Ishikawa (cell line): Measurements from ENCODE around the gene ATP13A1.

Source experiments
- CEBPB ChIP-seq: IDR thresholded peaks from 2 replicates; pipeline ENCODE4 v1.6.1; 2012
- CREB1 ChIP-seq: IDR thresholded peaks from 2 replicates; pipeline ENCODE4 v1.6.1; 2012; ENCODE audit warnings: low read depth
- EGR1 ChIP-seq: IDR thresholded peaks from 2 replicates; pipeline ENCODE4 v1.6.1; 2012
- EP300 ChIP-seq: IDR thresholded peaks from 2 replicates; pipeline ENCODE4 v1.6.1; 2012; ENCODE audit warnings: borderline replicate concordance
- FOXM1 ChIP-seq: IDR thresholded peaks from 2 replicates; pipeline ENCODE4 v1.6.1; 2012; ENCODE audit warnings: low read depth, borderline replicate concordance
- NFIC ChIP-seq: IDR thresholded peaks from 2 replicates; pipeline ENCODE4 v1.6.1; 2012
- RAD21 ChIP-seq: IDR thresholded peaks from 2 replicates; pipeline ENCODE4 v1.6.1; 2012; ENCODE audit warnings: low read depth
- TAF1 ChIP-seq: IDR thresholded peaks from 2 replicates; pipeline ENCODE4 v1.6.1; 2012; ENCODE audit warnings: low read depth, mild to moderate bottlenecking
- TCF12 ChIP-seq: IDR thresholded peaks from 2 replicates; pipeline ENCODE4 v1.6.1; 2012; ENCODE audit warnings: low read depth
- TEAD4 ChIP-seq: IDR thresholded peaks from 2 replicates; pipeline ENCODE4 v1.6.1; 2012
- YY1 ChIP-seq: IDR thresholded peaks from 2 replicates; pipeline ENCODE4 v1.6.1; 2012; ENCODE audit warnings: low read depth
- ZBTB7A ChIP-seq: IDR thresholded peaks from 2 replicates; pipeline ENCODE4 v1.6.1; 2012; ENCODE audit warnings: low read depth
- TF ChIP-seq, protein P1 (sequence below): IDR thresholded peaks from 2 replicates; pipeline ENCODE4 v1.6.1; 2012
- TF ChIP-seq, protein P2 (sequence below): IDR thresholded peaks from 2 replicates; pipeline ENCODE4 v1.6.1; 2012
- TF ChIP-seq, protein P3 (sequence below): IDR thresholded peaks from 2 replicates; pipeline ENCODE4 v1.6.1; 2012; ENCODE audit warnings: low read depth, mild to moderate bottlenecking

Gene ATP13A1

DNA sequence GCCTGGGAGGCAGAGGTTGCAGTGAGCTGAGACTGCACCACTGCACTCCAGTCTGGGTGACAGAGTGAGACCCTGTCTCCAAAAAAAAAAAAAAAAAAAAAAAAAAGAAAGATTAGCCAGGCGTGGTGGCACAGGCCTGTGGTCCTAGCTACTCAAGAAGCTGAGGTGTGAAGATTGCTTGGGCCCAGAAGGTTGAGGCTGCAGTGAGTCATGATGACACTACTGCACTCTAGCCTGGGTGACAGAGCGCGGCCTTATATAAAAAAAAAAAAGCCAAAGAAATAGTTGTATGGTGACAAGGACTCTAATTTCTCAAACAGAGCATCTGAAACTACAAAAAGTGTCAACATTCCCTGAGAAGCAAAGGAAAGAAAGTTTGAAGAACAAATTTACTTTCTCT lies 48.4 kb downstream of the ATP13A1 start:
- no peak for TF ChIP-seq TCF12
- TF ChIP-seq CREB1: no peak
- no peak for TF ChIP-seq EP300
- no peak for TF ChIP-seq CEBPB

DNA sequence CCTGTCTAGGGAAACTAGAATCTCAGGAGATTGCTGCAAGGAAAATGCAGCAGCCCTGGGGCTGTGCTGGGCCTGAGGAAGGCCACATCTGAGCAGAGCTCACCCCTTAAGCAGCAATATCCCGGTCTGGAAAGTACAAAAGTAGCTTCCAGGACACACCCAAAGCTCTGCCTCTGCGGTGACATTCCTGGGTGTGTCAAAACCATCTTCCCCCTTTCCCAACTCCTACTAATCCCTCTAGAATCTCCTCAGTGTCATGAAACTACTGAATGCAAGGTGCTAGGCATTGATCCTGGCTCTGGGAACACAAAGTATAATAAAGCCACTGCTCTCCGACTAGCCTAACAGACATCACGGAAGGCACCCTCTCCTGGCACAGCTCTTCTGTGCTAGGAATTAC lies 50.0 kb downstream of the ATP13A1 start:
- TF ChIP-seq TEAD4 (no peak), EGR1 (no peak), ZBTB7A (no peak), RAD21 (no peak), FOXM1 (no peak), EP300 (no peak), YY1 (no peak)
- TF ChIP-seq, protein P1, sequence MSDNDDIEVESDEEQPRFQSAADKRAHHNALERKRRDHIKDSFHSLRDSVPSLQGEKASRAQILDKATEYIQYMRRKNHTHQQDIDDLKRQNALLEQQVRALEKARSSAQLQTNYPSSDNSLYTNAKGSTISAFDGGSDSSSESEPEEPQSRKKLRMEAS: no peak
- TF ChIP-seq, protein P2, sequence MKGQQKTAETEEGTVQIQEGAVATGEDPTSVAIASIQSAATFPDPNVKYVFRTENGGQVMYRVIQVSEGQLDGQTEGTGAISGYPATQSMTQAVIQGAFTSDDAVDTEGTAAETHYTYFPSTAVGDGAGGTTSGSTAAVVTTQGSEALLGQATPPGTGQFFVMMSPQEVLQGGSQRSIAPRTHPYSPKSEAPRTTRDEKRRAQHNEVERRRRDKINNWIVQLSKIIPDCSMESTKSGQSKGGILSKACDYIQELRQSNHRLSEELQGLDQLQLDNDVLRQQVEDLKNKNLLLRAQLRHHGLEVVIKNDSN: no peak

DNA sequence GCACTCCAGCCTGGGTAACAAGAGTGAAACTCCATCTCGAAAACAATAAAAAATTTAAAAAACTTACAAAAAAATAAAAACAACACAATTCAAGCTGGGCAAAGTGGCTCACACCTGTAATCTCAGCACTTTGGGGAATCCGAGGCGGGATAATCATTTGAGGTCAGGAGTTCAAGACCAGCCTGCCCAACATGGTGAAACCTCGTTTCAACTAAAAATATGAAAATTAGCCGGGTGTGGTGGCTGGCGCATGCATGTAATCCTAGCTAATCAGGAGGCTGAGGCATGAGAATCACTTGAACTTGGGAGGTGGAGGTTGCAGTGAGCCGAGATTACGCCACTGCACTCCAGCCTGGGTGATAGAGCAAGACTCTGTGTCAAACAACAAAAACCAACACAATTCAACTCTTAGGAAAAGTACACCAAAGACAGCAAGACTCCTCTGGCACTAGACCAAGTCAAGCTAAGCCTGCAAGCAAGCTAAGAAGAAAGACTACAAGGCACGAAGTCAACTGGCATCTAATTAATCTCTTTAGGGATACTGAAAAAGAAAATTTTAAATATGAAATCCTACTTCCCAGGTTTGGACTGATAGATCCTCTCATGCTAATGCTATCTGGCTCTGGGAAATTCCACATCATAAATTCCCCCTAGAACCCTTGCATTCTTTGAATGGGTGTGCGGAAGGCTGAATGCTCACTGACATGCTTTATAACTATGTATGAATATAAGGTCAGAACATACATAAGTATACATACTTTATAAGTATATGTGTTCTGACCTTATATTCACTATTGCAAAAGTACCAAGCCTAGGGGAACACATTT lies 52.9 kb downstream of the ATP13A1 start:
- no peak for TF ChIP-seq CEBPB
- TF ChIP-seq TCF12: no peak
- no peak for TF ChIP-seq CREB1
- no peak for TF ChIP-seq FOXM1
- no peak for TF ChIP-seq ZBTB7A
- TF ChIP-seq TAF1: no peak
- TF ChIP-seq, protein P3, sequence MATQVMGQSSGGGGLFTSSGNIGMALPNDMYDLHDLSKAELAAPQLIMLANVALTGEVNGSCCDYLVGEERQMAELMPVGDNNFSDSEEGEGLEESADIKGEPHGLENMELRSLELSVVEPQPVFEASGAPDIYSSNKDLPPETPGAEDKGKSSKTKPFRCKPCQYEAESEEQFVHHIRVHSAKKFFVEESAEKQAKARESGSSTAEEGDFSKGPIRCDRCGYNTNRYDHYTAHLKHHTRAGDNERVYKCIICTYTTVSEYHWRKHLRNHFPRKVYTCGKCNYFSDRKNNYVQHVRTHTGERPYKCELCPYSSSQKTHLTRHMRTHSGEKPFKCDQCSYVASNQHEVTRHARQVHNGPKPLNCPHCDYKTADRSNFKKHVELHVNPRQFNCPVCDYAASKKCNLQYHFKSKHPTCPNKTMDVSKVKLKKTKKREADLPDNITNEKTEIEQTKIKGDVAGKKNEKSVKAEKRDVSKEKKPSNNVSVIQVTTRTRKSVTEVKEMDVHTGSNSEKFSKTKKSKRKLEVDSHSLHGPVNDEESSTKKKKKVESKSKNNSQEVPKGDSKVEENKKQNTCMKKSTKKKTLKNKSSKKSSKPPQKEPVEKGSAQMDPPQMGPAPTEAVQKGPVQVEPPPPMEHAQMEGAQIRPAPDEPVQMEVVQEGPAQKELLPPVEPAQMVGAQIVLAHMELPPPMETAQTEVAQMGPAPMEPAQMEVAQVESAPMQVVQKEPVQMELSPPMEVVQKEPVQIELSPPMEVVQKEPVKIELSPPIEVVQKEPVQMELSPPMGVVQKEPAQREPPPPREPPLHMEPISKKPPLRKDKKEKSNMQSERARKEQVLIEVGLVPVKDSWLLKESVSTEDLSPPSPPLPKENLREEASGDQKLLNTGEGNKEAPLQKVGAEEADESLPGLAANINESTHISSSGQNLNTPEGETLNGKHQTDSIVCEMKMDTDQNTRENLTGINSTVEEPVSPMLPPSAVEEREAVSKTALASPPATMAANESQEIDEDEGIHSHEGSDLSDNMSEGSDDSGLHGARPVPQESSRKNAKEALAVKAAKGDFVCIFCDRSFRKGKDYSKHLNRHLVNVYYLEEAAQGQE: no peak
- TF ChIP-seq, protein P2: no peak
- TF ChIP-seq RAD21: no peak
- TF ChIP-seq, protein P1: no peak
- TF ChIP-seq EGR1: no peak
- no peak for TF ChIP-seq EP300

DNA sequence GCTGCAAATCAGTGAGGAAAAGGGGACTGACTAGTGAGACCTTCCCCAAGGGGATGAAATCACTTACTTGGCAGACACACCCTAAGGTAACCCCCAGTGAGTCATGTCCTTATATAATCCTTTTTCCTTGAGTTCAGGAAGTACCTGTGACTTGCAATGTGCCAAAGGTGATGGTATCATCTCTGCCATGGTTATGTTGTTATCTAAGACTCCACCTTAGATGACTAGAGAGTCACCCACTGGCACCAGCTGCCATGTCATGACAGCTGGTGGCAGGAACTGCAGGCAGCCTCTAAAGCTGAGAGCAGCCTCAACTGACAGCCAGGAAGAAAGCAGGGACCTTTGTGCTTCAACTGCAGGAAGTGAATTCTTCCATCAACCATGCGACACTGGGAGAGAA lies 57.5 kb downstream of the ATP13A1 start:
- TF ChIP-seq CREB1: no peak
- TF ChIP-seq TCF12: no peak
- no peak for TF ChIP-seq ZBTB7A
- TF ChIP-seq NFIC: no peak
- no peak for TF ChIP-seq EP300
- TF ChIP-seq, protein P1: 0 out of 2 replicates have a peak, but pooled peaks have one; percentile 25

DNA sequence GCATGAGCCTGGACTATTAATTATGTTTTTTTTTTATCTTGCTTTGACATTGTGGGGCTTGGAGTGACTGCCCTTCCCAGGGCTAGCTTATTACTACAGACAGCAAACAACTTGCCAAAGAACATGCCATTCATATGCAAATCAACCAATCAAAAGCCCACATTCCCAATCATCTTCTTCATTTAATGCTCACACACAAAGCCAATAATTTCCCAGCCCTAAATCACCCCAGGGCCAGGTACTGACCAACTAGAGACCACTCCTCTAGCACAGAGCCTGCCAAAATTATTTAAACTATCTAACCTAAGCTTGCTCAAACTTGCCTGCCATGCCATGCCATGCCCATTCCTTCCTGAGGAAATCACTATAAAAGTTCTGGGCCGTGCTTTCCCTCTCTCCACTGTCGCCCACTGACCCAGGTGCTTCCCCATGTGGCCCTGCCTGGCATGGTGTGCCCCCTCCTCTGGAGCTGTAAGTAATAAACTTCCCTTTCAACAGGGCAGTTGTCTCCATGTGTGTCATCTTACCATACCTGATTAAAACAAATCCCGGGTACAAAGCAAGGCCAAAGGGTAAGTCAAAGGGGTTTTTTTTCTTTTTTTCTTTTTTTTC lies 60.7 kb downstream of the ATP13A1 start:
- TF ChIP-seq TEAD4 (no peak), NFIC (no peak)
- TF ChIP-seq, protein P1: no peak

DNA sequence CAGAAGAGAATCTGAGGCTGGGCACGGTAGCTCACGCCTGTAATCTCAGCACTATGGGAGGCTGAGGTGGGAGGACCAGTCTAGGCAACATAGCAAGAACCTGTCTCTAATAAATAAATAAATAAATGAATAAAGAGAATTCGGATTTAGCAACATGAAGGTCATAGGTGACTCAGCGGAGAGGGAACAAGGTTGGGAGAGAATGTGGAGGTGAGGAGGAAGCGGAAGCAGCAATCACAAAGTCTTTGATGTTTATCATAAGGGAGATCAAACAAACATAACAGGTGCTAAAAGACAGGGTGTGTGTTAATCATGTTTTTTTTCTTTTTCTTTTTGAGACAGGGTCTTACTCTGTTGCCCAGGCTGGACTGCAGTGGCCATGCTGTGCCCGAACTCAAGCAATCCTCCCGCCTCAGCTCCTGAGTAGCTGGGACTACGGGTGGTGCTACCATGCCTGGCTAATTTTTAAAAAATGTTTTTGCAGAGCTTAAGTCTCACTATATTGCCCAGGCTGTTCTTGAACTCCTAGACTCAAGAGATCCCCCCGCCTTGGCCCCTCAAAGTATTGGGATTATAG lies 61.3 kb downstream of the ATP13A1 start:
- no peak for TF ChIP-seq TAF1
- no peak for TF ChIP-seq FOXM1
- TF ChIP-seq, protein P3: no peak
- TF ChIP-seq ZBTB7A: no peak
- no peak for TF ChIP-seq NFIC
- TF ChIP-seq EGR1: no peak
- no peak for TF ChIP-seq EP300
- no peak for TF ChIP-seq CEBPB
- TF ChIP-seq CREB1: no peak
- TF ChIP-seq, protein P1: no peak
- no peak for TF ChIP-seq TCF12
- TF ChIP-seq TEAD4: no peak
- TF ChIP-seq RAD21: no peak
- TF ChIP-seq YY1: no peak
- TF ChIP-seq, protein P2: no peak
